HG03571 (cell line): ENCODE results near the gene CCDC171.
"Not testable (repeated sequence)": the region's sequence is repeated elsewhere in the genome, so short reads cannot be mapped to it uniquely, and the experiment has no call there.

Experiments used
- ATAC-seq: cut with Tn5 transposase; IDR thresholded peaks from one replicate; pipeline ENCODE4 v1.9.1; 2021; ENCODE audit not compliant: unreplicated experiment

CCDC171 gene

DNA sequence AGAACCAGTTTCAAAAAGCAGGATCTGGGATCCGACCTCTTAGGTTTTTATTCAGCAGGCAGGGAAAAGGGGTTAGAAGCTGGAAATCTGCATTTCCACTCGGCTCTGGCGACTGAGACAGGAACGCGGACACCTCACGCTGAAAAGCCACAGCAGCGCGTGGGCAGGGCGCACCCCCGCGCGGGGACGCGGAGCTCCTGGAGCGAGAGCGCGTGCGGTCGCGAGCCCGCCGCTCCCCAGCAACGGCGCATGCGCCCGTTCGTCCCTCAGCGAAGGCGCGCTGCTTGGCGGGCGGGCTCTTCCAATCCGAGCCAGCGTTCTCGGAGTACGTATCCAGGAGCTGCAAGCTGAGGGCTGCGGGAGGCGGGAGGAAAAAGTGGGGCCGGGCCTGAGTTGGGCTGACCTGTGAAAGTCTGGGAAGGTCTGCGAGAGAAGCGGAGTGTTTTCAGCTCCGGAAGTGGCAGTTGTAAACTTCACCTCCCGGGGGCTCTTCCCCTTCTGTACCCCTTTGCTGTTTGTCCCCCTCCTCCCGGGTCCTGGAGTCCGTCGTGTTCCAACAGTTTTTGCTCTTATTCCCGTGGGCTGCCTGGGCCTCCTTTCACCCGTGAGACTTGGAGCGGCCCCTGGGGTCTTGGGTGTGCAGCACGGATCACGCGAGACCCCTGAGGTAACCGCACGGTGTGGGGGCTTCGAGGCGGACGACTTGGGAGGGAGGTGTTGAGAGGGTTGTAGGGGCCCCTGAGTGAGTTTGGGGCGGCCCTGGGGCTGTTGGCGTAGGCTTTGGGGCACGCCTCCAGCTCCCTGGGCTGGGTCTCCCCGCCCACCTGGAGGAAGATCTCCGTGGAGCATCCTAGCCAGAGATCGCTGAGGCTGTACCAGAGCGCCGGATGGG is at the start of gene CCDC171:
CCDC171 (plus strand) TSS at position 408 of the 892 bp plus-strand sequence. CDS start 11,046 bp downstream, outside the sequence.
- ATAC-seq, result peak; percentile 75

DNA sequence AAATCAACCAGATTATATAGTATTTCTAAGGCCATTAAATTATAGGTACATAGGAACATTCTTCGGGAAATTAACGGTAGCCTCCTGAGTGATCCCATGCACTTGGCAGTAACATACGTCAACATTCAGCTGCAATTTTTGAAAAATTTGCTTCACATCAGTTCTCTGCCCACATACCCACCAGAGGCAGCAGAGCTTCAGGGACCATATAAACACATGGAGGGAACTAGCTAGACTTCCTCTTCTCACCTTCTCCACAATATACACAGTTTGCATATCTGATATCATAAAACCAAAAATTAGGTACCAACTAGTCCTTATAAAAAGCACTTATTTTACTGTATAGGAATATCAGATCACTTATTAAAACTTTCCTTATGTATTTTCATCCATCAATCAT is 46.9 kb upstream of the CCDC171 start:
- no peak for ATAC-seq

DNA sequence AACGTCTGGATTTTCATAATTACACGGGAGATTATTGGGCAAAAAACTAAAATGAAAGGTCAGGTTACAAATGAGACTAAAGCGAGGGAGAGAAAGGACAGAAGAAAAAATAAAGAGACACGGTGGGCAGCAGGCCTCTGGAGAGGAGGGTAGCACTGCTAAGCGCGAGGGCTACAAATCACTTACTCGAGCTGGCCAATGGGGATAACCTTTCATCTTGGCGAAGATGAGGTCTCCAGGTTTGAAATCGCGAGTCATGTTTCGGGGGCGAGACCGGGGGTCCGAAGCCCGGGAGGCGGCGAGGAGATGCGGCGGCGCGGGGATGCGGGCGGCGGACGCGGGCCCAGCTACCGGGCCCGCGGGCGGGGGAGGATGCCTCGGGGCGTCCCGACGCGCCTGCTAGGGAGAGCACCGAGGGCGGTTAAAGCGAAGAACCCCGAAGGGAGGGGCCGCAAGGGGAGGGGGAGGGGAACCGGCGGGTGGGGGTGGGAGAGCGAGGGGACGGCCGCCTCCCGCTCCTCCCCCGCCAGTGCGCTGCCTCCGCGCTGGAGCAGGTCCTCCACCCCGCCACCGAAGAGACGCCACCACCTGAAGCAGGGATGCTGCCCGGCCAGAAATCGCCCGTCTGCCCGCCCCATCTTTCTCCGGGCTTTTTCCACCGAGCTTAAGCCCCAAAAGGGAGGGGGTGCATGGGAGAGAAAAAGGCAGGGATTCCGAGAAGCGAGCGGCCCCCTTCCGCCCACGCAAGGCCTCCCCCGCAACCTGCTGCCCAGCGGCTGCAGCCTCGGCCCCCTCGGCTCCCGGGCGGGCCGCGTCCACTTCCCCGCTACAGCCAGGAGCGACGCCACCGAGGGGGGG is 42.7 kb upstream of the CCDC171 start:
- peak; percentile 40 for ATAC-seq

DNA sequence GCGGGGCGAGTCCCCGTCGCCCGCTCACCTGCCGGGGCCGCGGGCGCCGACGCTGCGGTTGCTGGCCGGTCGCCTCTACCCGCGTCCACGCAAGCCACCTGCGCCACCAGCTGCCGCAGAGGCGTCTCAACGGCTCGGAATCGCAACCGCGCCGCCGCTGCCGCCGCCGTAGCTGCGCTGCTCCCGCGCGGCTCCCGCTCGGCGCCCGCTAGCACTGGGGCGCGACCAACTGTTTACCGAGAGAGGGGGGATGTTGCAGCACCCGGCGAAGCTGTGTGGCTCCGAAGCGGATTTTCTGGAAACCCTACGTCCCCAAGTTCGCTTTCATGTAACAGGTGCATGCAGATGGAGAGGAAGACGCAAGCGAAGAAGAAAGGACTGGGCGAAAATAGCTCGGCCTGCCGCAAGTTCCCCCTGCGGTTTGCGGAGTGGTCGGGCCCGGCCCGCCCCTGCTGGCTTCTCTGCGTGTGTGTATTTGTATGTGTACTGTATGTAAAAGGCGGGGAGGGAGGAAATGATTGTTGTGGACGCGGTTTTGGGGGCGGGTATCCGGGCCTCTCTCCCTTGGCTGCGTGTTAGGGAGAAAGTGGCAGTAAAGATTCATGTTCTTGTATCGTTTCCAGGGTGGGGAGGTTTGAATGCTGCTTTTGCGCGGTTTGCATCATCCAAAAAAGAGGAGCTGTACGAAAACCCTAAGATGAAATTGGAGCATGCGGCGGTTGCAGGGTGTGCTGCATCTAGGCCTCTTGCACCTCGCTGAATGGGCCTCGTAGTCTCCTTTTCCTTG is 41.9 kb upstream of the CCDC171 start, which contains the start of gene PSIP1:
PSIP1 (minus strand) TSS at position 182 of the 787 bp plus-strand sequence. CDS start 782 bp downstream, outside the sequence.
- peak; percentile 78 for ATAC-seq

DNA sequence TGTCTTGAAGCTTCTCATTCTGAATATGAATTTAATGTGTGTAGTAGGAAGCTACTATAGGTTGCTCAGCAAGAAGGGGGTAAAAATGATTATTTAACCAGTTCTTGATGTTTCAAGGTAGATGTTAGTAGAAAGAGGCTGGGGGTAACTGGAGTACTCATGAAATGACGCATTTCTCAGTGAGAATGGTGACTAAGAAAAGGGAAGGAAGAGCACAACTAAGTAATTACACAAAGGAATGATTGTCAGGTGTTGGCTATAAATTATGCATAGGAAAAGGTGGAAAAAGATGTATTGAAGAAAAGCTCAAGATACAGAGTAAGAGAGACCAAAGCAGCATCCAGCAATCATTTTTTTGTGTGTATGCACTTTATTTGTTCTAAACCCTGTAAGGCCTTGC is 40.6 kb upstream of the CCDC171 start:
- no peak for ATAC-seq

DNA sequence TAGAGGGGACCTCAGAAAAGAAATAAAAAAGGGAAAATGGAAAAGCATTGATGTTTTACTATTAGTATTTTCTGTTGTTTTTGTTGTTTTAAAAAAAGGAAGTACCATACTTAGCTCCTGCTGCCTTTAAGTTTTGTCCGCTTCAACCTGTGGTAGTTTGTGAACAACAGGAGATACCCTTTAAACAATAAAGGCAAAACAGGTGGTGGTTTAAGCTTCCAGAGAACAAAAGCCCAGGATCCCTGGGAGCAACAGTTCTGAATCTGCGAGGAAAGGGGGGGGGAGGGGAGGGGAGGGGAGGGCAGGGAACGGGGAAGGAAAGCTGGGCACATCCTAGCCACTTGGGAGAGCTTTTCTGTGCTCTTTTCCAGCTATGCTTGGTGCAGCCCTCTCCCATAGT is 40.0 kb upstream of the CCDC171 start:
- ATAC-seq, result no peak

DNA sequence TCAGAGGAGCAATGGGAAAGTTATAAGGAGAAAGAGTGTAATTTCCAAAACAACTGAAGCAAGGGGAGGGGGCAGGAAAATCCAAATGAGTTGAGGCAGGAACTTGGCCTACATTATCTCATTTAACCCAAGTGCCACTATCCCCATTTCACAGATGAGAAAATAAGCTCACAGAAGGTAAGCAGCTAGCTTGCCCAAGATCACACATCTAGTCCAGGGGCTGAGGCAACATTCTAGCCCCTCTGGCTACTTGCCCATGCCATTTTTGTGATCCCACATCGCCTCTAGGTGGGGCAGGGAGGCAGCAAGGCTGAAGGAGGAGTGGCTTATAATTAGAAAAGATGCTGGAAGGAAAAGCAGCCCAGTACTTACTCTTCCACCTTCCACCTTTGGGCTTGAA is 39.5 kb upstream of the CCDC171 start:
- ATAC-seq, result no peak

DNA sequence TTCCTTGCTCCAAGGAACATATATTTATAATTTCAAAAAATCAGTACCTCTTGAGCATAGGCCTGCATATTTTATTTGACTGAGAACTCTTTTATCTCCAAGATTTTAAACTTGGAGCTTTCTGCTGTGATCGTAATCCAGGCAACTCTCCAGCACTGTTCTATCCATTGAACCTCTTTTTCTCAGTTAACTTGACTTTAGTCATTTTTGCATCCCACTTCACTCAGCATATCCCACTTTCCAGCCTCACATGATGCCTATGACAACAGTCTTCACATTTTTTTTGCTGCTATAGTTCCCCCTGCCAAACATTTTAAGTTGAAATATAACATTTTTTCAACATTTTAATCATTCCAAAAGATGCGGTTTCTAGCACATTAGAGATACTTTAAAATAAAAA is 33.0 kb upstream of the CCDC171 start:
- ATAC-seq, result no peak

DNA sequence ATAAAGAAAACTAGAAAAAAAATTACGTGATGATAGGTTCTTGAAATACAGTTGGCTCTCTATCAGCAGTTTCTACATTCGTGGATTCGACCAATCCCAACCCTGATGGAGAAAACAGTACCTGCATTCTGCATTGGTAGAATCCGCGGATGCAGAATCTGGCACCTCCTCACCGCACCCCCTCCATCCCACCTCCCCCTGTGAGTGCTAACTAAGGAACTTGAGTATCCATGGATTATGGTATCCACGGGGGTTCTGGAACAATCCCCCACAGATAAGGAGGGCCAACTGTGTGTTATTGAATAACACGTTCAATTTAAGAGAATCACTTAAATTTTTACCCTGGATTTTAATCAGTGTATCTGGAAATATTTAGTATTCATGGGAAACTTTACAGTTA is 31.6 kb upstream of the CCDC171 start:
- ATAC-seq, result no peak

DNA sequence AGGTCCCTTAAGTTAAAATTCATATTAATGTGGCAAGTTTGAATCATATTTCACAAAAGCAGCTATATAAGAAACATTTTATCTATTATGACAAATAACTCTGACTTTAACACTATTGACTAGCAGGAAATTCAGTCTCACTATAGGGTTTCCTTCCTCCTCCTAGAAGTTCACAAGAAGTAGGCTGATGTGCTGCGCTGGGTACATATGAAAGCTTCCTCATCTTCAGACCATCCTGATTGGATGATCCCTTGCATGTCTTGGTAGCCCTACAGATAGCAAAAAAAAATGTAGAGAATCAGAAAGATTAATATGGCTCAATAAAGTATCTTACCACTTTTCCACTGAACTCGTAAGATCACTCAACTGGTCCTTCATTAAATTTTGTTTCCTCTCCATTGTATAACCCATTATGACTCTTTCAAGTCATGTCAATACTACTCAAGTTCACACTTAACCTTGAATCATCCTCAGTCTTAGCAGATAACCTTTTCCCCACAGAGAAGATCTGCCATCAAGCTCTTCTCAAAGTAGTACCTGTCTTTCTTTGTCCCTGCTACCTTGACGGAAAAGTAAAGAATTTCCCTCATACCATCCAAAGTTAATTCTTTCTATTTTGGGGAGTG is 30.6 kb upstream of the CCDC171 start:
- ATAC-seq, result no peak

DNA sequence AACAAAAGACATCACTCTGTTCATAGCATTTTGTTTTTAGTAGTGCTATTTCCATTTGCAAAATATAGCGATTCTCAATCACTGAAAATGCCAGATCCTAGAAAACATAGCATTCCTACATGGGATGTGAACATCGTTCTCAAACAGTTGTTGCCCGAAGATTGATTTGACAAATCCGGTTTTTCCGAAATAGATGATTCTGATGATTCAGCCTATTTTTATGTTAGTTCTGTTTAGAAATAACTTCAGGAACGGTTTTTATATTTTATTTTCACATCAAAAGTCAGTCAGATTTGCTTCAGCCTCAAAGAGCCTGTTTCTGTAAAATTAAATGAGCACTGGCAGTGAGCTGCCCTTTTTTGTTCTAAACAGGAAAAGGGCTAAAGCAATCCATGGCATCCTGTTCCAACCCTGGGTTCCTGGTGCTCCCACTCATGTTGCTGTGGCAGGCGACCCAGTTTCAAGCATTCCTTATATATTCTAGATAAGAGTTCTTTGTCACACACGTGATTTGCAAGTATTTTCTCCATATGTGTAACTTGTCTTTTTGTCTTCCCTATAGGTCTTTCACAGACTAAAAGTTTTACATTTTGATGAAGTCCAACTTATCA is 27.9 kb upstream of the CCDC171 start:
- no peak for ATAC-seq

DNA sequence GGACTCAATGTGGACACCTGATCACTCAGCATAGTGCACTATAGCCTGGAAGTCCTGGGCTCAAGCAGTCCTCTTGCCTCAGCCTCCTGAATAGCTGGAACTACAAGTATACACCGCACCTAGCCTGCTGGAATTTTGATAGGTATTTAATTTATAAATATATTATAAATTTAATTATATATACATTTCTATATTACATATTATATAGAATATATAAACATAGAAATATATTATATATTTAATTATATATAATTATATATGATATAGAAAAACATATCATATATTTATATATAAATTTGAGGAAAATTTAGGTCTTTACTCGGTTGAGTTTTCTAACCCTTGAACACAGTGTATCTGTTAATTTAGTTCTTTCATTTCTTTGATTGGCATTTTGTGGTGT is 26.9 kb upstream of the CCDC171 start:
- ATAC-seq, result no peak

DNA sequence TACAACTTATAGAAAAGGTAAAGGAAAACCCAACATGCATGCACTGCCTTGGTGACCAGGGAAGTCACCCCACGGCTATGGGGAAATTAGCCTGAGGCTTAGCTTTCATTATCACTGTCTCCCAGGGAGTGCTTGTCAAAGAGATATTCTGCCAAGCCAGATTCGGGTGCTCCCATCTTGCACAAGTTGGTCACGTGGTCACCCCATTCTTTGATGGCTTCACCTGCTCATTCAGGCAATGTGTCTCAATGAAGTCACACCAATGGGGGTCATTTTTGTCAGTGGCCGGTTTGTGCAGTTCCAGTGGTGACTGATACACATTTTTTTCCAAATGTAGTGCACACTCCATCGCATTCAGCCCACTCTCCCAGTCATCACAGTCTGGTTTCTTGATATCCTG is 25.8 kb upstream of the CCDC171 start:
- ATAC-seq, result not testable (repeated sequence)

DNA sequence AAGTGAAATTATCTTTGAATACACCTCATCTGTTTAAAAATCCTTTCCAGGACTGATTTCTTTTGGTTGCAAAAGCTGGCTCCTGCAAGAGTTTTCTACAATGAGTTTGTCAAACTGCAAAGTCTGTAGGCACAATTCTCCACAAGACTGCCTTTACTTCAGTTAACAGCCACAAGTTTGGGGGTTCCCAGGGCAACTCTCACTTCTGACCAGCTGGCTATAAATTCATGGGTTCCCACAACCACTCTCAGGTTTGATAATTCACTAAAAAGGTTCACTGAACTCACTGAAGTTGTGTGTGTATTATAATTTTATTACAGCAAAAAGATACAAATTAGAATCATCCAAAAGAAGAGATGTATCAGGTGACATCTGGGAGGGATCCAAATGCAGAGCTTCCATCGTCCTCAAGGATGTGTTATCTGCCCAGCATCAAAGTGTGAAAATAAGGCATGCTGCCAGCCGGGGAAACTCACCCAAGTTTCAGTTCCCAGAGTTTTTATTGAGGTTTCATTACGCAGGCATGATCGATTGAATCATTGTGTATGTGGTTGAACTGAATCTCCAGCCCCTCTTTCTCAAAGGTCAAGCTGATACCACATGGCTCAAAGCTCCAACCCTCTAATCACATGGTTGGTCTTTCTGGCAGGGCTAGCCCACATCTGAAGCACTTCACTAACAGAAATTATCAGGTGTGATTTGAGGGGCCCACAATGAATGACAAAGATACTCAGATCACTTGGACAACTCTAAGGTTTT is 23.1 kb upstream of the CCDC171 start:
- ATAC-seq, result peak; percentile 87

DNA sequence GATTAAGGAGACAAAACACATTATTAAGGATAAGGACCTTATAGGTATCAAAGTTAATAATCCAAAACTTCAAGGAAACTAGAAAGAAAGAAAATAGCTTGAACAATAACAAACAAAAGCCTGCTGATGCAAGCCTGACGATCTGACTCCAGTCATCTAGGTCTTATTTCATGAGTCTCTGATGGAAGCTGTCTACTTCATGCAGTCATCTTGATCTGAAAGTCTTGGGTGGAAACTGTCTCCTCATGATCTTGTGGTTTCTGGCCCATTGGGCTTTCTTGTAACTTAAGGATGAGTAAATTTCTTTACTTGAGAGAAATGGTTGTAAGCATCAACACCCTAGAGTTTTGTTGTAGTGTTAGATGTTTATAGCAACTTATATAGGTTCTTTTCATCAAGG is 21.5 kb upstream of the CCDC171 start:
- no peak for ATAC-seq

DNA sequence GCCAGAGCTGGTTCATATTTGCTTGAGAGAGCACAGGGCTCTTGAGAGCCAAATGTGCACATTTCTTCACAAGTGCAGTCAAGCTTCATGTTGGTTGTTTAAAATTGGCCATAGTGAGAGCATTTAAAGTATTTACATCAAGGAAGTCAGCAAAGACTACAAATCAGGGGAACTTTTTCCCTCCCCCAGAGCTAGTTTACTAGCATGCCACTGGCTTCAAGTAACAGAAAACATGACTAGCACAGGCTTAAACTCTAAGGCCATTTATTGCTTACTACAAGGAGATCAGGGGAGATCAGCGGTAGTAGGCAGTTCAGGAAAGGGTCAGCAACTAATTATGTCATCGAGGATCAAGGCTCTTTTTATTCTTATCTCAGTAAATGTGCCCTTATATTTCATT is 11.0 kb upstream of the CCDC171 start:
- ATAC-seq, result no peak

DNA sequence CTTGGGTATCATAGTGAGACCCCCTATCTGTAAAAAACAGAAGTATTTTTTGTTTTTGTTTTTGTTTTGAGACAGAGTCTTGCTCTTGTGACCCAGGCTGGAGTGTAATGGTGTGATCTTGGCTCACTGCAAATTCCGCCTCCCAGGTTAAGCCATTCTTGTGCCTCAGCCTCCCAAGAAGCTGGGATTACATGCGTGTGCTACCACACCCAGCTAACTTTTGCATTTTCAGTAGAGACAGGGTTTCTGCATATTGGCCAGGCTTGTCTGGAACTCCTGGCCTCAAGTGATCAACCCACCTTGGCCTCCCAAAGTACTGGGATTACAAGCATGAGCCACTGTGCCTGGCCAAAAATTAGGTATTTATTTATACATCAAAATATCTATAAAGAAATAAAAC is 10.2 kb upstream of the CCDC171 start:
- no peak for ATAC-seq

DNA sequence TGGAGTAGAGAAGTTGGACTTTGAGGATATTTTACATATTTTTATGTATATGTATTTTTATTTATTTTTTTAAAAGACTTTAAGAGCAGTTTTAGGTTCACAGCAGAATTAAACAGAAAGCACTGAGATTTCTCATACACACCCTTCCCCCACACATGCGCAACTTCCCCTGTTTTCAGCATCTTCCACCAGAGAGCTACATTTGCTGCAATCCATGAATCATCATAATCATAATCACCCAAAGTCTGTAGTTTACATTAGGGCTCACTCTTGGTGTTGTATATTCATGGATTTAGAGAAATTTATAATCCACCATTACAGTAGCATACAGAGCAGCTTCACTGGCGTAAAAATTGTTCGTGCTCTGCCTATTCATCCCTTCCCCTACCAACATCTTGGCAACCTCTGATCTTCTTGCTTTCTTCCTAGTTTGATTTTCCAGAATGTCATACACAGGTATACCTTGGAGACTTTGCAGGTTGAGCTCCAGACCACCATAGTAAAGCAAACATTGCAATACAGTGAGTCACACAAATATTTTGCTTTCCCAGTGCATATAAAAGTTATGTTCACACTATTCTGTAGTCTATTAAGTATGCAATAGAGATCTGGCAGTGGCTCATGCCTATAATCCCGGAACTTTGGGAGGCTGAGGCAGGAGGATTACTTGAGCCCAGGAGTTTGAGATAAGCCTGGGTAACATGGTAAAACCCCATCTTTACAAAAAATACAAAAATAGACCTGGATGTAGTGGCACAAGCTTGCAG is 9.6 kb upstream of the CCDC171 start:
- no peak for ATAC-seq

DNA sequence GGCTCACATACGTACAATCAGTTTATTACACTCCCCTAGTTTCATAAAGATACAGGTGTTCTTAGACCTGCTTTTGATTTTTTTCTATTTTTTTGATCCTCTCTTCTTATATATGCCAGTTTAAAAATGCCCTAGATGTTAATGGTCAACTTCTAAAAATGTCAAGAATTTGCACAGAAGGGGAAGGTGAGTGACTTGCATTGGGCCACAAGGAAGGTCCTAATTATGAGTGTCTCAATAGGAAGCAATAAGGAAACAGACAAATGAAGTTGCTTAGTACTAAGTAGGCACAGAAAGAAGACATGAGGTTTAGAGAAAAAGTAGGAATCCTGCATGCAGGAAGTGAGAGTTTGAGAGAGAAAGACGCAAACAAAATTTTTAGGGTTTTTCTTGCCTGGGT is 3.2 kb upstream of the CCDC171 start:
- no peak for ATAC-seq
